Brain microvascular endothelial cell (primary cell): ENCODE measurements around the gene MRNIP.

Experiments used
- DNase-seq: peaks from one replicate; pipeline ENCODE4 v3.0.0-alpha.2; 2020
- H3K27ac ChIP-seq: fragments of 250-450 bp; sonication (Bioruptor Pico); 2 replicates; pipeline ENCODE4 v1.5.1; 2020; ENCODE audit warnings: mild to moderate bottlenecking, moderate library complexity
- H3K27me3 ChIP-seq: fragments of 250-450 bp; sonication (Bioruptor Pico); replicated peaks from 2 replicates; pipeline ENCODE4 v1.5.1; 2020; ENCODE audit warnings: mild to moderate bottlenecking
- H3K36me3 ChIP-seq: fragments of 250-450 bp; sonication (Bioruptor Pico); replicated peaks from 2 replicates; pipeline ENCODE4 v1.5.1; 2020; ENCODE audit warnings: mild to moderate bottlenecking
- H3K4me3 ChIP-seq: 2 replicates; pipeline ENCODE4 v1.5.1; 2011; ENCODE audit warnings: low read depth, mild to moderate bottlenecking, control low read depth, low read length, moderate library complexity
- CTCF ChIP-seq: IDR thresholded peaks from 2 replicates; pipeline ENCODE4 v1.5.1; 2011; ENCODE audit warnings: low read depth, mild to moderate bottlenecking, moderate library complexity, low read length, control low read depth, inconsistent platforms; ENCODE audit errors: missing control alignments
- in situ Hi-C: cut with HindIII; loops from 2 replicates; pipeline ENCODE4 v1.10.0; 2017; ENCODE audit warnings: low sequenced_read_pairs, low pct_ligation_motif_present

The MRNIP gene

GRCh38 chr5:179904463-179905160 lies 46.0 kb upstream of the MRNIP start:
- H3K4me3 ChIP-seq: no peak overlapping the region
- no peak for TF ChIP-seq CTCF
- no peak overlapping the region for H3K27ac ChIP-seq
- no peak for DNase-seq
- in situ Hi-C loops: no loop called here
- no peaks in the 10 kb centered on the region for H3K27me3 ChIP-seq
- peaks cover 22% of the 10 kb centered on the region for H3K36me3 ChIP-seq

- DNase-seq: no peak
- in situ Hi-C loops: no loop called here
- Histone ChIP-seq H3K27me3 (no peaks in the 10 kb centered on the region), H3K36me3 (peaks cover 36% of the 10 kb centered on the region), H3K4me3 (no peak overlapping the region), H3K27ac (no peak overlapping the region)
- TF ChIP-seq CTCF: no peak
Observed at GRCh38 chr5:179902763-179903158, 44.1 kb upstream of the MRNIP start.

- Histone ChIP-seq H3K27me3 (no peaks in the 10 kb centered on the region), H3K27ac (no peak overlapping the region), H3K4me3 (no peak overlapping the region), H3K36me3 (peaks cover 41% of the 10 kb centered on the region)
- no peak for DNase-seq
- TF ChIP-seq CTCF: no peak
- in situ Hi-C loops: no loop called here
Observed at GRCh38 chr5:179901915-179902762, 43.5 kb upstream of the MRNIP start.

GRCh38 chr5:179901462-179901861 lies 42.8 kb upstream of the MRNIP start:
- in situ Hi-C loops: no loop called here
- no peak overlapping the region for H3K4me3 ChIP-seq

GRCh38 chr5:179900711-179901110 lies 42.1 kb upstream of the MRNIP start:
- peaks cover 52% of the 10 kb centered on the region for H3K36me3 ChIP-seq
- H3K27me3 ChIP-seq: no peaks in the 10 kb centered on the region
- in situ Hi-C loops: no loop called here
- TF ChIP-seq CTCF: no peak
- no peak for DNase-seq
- H3K27ac ChIP-seq: no peak overlapping the region
- no peak overlapping the region for H3K4me3 ChIP-seq

More at GRCh38 chr5:179901462-179901861, 42.8 kb upstream of the MRNIP start:
- no peak overlapping the region for H3K27ac ChIP-seq
- H3K36me3 ChIP-seq: peaks cover 45% of the 10 kb centered on the region
- no peak for TF ChIP-seq CTCF
- no peaks in the 10 kb centered on the region for H3K27me3 ChIP-seq
- no peak for DNase-seq
